ENCODE measurements around the gene KRT13. TPM values are rescaled to one million over a fixed set of nuclear protein-coding genes. Genes with fewer than 3 reads are reported as not detected.

The KRT13 gene
- total and polyA plus RNA-seq, 2 of the 4 experiments (the other 2 are of a cell fraction) = 0.18 to 0.56 TPM

GRCh38 chr17:41524261-41524660 lies 18.8 kb upstream of the KRT13 start (continued):
- TF ChIP-seq ELK1 (IDR thresholded peaks at IDR 0.05; ENCODE audit: borderline replicate concordance, low read depth, low read length) (no peak), RCOR1 (IDR thresholded peaks at IDR 0.05; ENCODE audit: insufficient replicate concordance, low read length) (no peak), MAZ (IDR thresholded peaks at IDR 0.05; ENCODE audit: borderline replicate concordance, low read depth, low read length) (no peak), NFE2L2 (IDR thresholded peaks at IDR 0.05; ENCODE audit: low read depth, low read length) (no peak)

DNA sequence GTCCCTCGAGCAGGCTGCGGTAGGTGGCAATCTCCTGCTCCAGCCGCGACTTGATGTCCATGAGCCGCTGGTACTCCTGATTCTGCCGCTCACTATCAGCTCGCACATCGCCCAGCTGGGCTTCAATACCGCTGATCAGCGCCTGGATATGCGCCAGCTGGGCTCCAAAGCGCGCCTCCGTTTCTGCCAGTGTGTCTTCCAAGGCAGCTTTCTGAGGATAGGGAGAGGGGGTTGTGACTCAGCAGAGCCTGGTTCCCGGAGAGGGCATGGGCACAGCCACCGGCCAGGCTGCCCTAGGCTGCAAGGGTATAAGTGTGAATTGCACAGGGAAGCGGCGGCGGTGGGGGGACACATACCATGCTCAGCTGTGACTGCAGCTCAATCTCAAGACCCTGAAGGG lies 18.4 kb upstream of the KRT13 start:
- intact Hi-C loops (cut with micrococcal nuclease) = no loop called here

More for the DNA sequence above, 18.4 kb upstream of the KRT13 start:
- ATAC-seq (ENCODE audit: low read depth) (no peak), DNase-seq (no peak)
- H3K56ac ChIP-seq (ENCODE audit: extremely low read depth, insufficient read depth, low read length) = no peak overlapping the region
- dilution Hi-C loops (cut with HindIII; ENCODE audit: low sequenced_read_pairs, unreplicated experiment) (no loop called here), in situ Hi-C loops (cut with MboI; ENCODE audit: low sequenced_read_pairs) (no loop called here)
- peak overlapping the region; percentile 73 for H3K4ac ChIP-seq (ENCODE audit: low read depth, low read length)
- POLR2A ChIA-PET (ENCODE audit: unreplicated experiment) = no interaction called here
- peak overlapping the region; percentile 35; the same call in 2 of the 3 replicates for H2BK15ac ChIP-seq (ENCODE audit: low read depth, low read length)
- no peak for TF ChIP-seq POLR2A (IDR thresholded peaks at IDR 0.05; ENCODE audit: low read depth, low read length)
- TF ChIP-seq RFX5 (IDR thresholded peaks at IDR 0.05; ENCODE audit: low read depth, low read length) = no peak
- H3K14ac ChIP-seq (replicated peaks; ENCODE audit: low read depth, low read length) = peak overlapping the region; percentile 2
- H3K9me1 ChIP-seq (ENCODE audit: insufficient read depth, low read length) = peaks cover 8% of the 10 kb centered on the region; the same call in 1 of the 2 replicates
- CTCF ChIA-PET = no interaction called here
- no peak overlapping the region for H3K4me2 ChIP-seq (ENCODE audit: low read depth, low read length)
- peak overlapping the region; percentile 96; the same call in 1 of the 2 replicates for H2BK120ac ChIP-seq (ENCODE audit: low read depth, low read length)
- H4K91ac ChIP-seq (ENCODE audit: insufficient read depth, low read depth, low read length) = peak overlapping the region; percentile 53; the same call in 1 of the 2 replicates
- H3K36me3 ChIP-seq (ENCODE audit: control insufficient read depth, insufficient read depth, low read length) = no peaks in the 10 kb centered on the region
- peak overlapping the region in 1 of 2 experiments; percentile 88; a peak in 2 of 4 replicates for H4K8ac ChIP-seq (ENCODE audit: low read depth in 2 of 2, low read length in 2 of 2)
- H3K9ac ChIP-seq (ENCODE audit: low read depth, low read length) = no peak overlapping the region
- H3K27me3 ChIP-seq (ENCODE audit: control insufficient read depth, insufficient read depth, low read length) = peaks cover 2% of the 10 kb centered on the region; the same call in 1 of the 2 replicates
- peak overlapping the region; percentile 35 for H2AK9ac ChIP-seq (replicated peaks; ENCODE audit: low read depth, low read length, poor library complexity)
- BruUV-seq (replicated peaks) = no TSS peak
- peak overlapping the region; percentile 6; the same call in 1 of the 2 replicates for H3K23ac ChIP-seq (ENCODE audit: low read depth, low read length)
- no peak overlapping the region for H2BK5ac ChIP-seq (ENCODE audit: low read depth, low read length, poor library complexity, severe bottlenecking)
- H3K79me1 ChIP-seq (ENCODE audit: low read depth in 1 of 2, low read length in 2 of 2) = peaks cover 0 to 4% of the 10 kb centered on the region in 2 experiments; a peak in 1 of 4 replicates
- H2BK20ac ChIP-seq (ENCODE audit: low read depth, low read length) = peak overlapping the region; percentile 75
- no peaks in the 10 kb centered on the region for H4K20me1 ChIP-seq (ENCODE audit: insufficient read depth, low read length)
- peak overlapping the region; percentile 0; the same call in 1 of the 2 replicates for H3K18ac ChIP-seq (ENCODE audit: low read depth, low read length)
- no peak overlapping the region for H3K4me3 ChIP-seq (ENCODE audit: insufficient read depth, low read depth, low read length)
- 82% methylated on average over 6 of the region's 19 CpGs; no CpG with 5 or more reads in 1 of the 2 experiments for WGBS, 2 experiments (ENCODE audit: extremely low coverage in 2 of 2, insufficient read length in 1 of 2)
- no peak overlapping the region for H3K27ac ChIP-seq (ENCODE audit: insufficient read depth, low read length)
- peak overlapping the region; percentile 40 for H2AK5ac ChIP-seq (ENCODE audit: low read depth, low read length)
- H2AFZ ChIP-seq (replicated peaks; ENCODE audit: low read length, poor library complexity) = peak overlapping the region; percentile 64
- peak overlapping the region; percentile 7; the same call in 1 of the 2 replicates for H4K5ac ChIP-seq (ENCODE audit: low read depth, low read length)
- H3K4me1 ChIP-seq (ENCODE audit: control insufficient read depth, insufficient read depth, low read length) = peaks cover 27% of the 10 kb centered on the region
- no peaks in the 10 kb centered on the region for H3K9me3 ChIP-seq (ENCODE audit: control insufficient read depth, insufficient read depth, low read length)

Measured in IMR-90 (cell line).